GM12878 (cell line): Measurements from ENCODE around the gene CCDC88C. TPM values are rescaled to one million over a fixed set of nuclear protein-coding genes. Genes with fewer than 3 reads are reported as not detected.

Experiments
- ATAC-seq: fragments of 200-7000 bp; cut with Tn5 transposase; 3 replicates; pipeline ENCODE4 v1.9.1; 2020; ENCODE audit warnings: mild to moderate bottlenecking, moderate library complexity
- BruUV-seq: library from RNA; stranded (reverse); fragments of 400-500 nt; replicated peaks from 2 replicates; lab custom pipeline; 2021; lab: Mats Ljungman, UMichigan
- CTCF ChIA-PET: fragments of 300-600 bp; sonication (Branson Sonifier 250); formaldehyde crosslinking; extraction: SDS; loops from one replicate; lab custom pipeline; 2021; ENCODE audit warnings: inconsistent platforms; lab: Yijun Ruan, JAX
- POLR2A ChIA-PET: fragments of 350-600 bp; formaldehyde crosslinking; extraction: SDS; loops from one replicate; lab custom pipeline; 2021; ENCODE audit warnings: inconsistent platforms; lab: Charles Lee
- RAD21 ChIA-PET: fragments of 300-600 bp; sonication (Branson Sonifier 250); formaldehyde crosslinking; loops from one replicate; lab custom pipeline; 2023; ENCODE audit warnings: antibody characterized with exemption; ENCODE audit not compliant: unreplicated experiment; lab: Charles Lee
- SMC1A ChIA-PET: fragments of 300-600 bp; sonication (Branson Sonifier 250); formaldehyde crosslinking; loops from one replicate; lab custom pipeline; 2023; ENCODE audit not compliant: unreplicated experiment, uncharacterized antibody; lab: Charles Lee
- DNase-seq: peaks from one replicate; pipeline ENCODE4 v3.0.0-alpha.2; 2011; ENCODE audit warnings: low read depth, low spot score
- FAIRE-seq: peaks from 3 replicates; lab custom pipeline; 2011; peaks lifted over from hg19 to GRCh38; lab: Jason Lieb, UNC
- H2AFZ ChIP-seq: 2 replicates; pipeline ENCODE4 v1.6.0; 2011; ENCODE audit warnings: low read depth, low read length, control low read depth; ENCODE audit not compliant: control insufficient read depth
- H3K27ac ChIP-seq: 2 replicates; pipeline ENCODE4 v1.5.1; 2011; ENCODE audit warnings: control low read depth; ENCODE audit not compliant: control insufficient read depth, insufficient read depth
- H3K27me3 ChIP-seq, 2 experiments: replicated peaks in 1 of 2; 2 replicates each; pipeline versions ENCODE4 v1.6.0 to v1.6.1; 2011; ENCODE audit warnings: low read length in 1 of 2; ENCODE audit not compliant: control insufficient read depth in 2 of 2, insufficient read depth in 2 of 2
- H3K36me3 ChIP-seq, 2 experiments: 2 replicates each; pipeline ENCODE4 v1.5.1; 2011; ENCODE audit warnings: low read length in 1 of 2; ENCODE audit not compliant: control insufficient read depth in 2 of 2, insufficient read depth in 2 of 2
- H3K4me1 ChIP-seq: 2 replicates; pipeline ENCODE4 v1.6.1; 2011; ENCODE audit warnings: mild to moderate bottlenecking, low read length, moderate library complexity, mixed read lengths; ENCODE audit not compliant: control insufficient read depth, insufficient read depth
- H3K4me2 ChIP-seq: 2 replicates; pipeline ENCODE4 v1.6.0; 2011; ENCODE audit warnings: control low read depth; ENCODE audit not compliant: control insufficient read depth, insufficient read depth
- H3K4me3 ChIP-seq: fragments of 200-600 bp; sonication (generic); 2 replicates; pipeline ENCODE4 v1.5.1; 2016
- H3K79me2 ChIP-seq: 2 replicates; pipeline ENCODE4 v1.6.0; 2011; ENCODE audit warnings: low read length; ENCODE audit not compliant: control insufficient read depth, insufficient read depth
- H3K9ac ChIP-seq: 2 replicates; pipeline ENCODE4 v1.8.0; 2011; ENCODE audit warnings: low read length, control low read depth, mixed read lengths; ENCODE audit not compliant: control insufficient read depth, insufficient read depth
- H3K9me3 ChIP-seq: replicated peaks from 3 replicates; pipeline ENCODE4 v1.5.1; 2011; ENCODE audit warnings: mild to moderate bottlenecking, low read length; ENCODE audit not compliant: control insufficient read depth, insufficient read depth
- H4K20me1 ChIP-seq: 2 replicates; pipeline ENCODE4 v1.6.0; 2011; ENCODE audit not compliant: control insufficient read depth, insufficient read depth
- EZH2 ChIP-seq: IDR thresholded peaks from 2 replicates; pipeline ENCODE4 v1.6.1; 2012; ENCODE audit warnings: low read depth, mild to moderate bottlenecking, control low read depth, inconsistent platforms, low read length, borderline replicate concordance; ENCODE audit not compliant: control insufficient read depth
- JUND ChIP-seq: IDR thresholded peaks from 2 replicates; pipeline ENCODE4 v1.6.1; 2012; ENCODE audit warnings: low read depth, mild to moderate bottlenecking, low read length, improper control_type of control experiment, moderate library complexity
- MTA3 ChIP-seq: IDR thresholded peaks from 2 replicates; pipeline ENCODE4 v1.6.1; 2012; ENCODE audit warnings: low read length, inconsistent platforms, borderline replicate concordance
- ZNF217 ChIP-seq: fragments of 450-650 bp; IDR thresholded peaks from 2 replicates; pipeline ENCODE4 v1.6.1; 2017; ENCODE audit warnings: antibody characterized with exemption, mild to moderate bottlenecking
- WGBS: methylation state at CpG from one replicate; pipeline ENCODE4 v1.1.6; 2016; ENCODE audit warnings: low lambda C conversion rate; ENCODE audit not compliant: insufficient replicate concordance, insufficient coverage; ENCODE audit errors: missing lambda C conversion rate; 5-methylcytosine and 5-hydroxymethylcytosine counted together
- in situ Hi-C: fragments of 300-500 bp; cut with MboI; formaldehyde crosslinking; loops from 9 replicates; pipeline ENCODE4 v1.14.3; 2018; ENCODE audit warnings: mixed read lengths
- intact Hi-C: fragments of 100-400 bp; cut with micrococcal nuclease; formaldehyde crosslinking; loops from one replicate; pipeline ENCODE4 v1.14.2; 2022; ENCODE audit not compliant: unreplicated experiment
- polyA plus RNA-seq, 11 experiments: library from polyadenylated mRNA; depleted of rRNA in 4 of 11; unstranded in 6 of 11; stranded (reverse) in 5 of 11; fragments of >200 nt; fragmentation: Nextera tagmentation in 4 of 11; fragmentation: Illumina TruSeq in 1 of 11; extraction: Ambion mirVana in 4 of 11; extraction: Trizol in 1 of 11; gene quantifications; 1 replicate in 1 of 11; 2 replicates in 10 of 11; pipeline versions ENCODE4 v1.2.1 to v1.2.3, GENCODE V29; 2011 to 2016; ENCODE audit warnings: inconsistent platforms in 2 of 11, missing spikeins in 2 of 11, low read depth in 1 of 11
- total RNA-seq, 4 experiments: library from RNA; depleted of rRNA in 3 of 4; stranded (reverse); fragments of >200 nt in 3 of 4; fragmentation: Illumina TruSeq in 1 of 4; extraction: Trizol in 1 of 4; gene quantifications; 2 replicates each; pipeline versions ENCODE4 v1.2.1 to v1.2.3, GENCODE V29; 2013 to 2021
- TF ChIP-seq, protein P1 (sequence below): fragments of 450-650 bp; IDR thresholded peaks from 2 replicates; pipeline ENCODE4 v1.6.1; 2017; ENCODE audit warnings: mild to moderate bottlenecking, moderate library complexity
- TF ChIP-seq, protein P2 (sequence below): fragments of 450-650 bp; IDR thresholded peaks from 2 replicates; pipeline ENCODE4 v1.6.1; 2018; ENCODE audit warnings: borderline replicate concordance, mild to moderate bottlenecking; ENCODE audit not compliant: partially characterized antibody
- TF ChIP-seq, protein P3 (sequence below): IDR thresholded peaks from 2 replicates; pipeline ENCODE4 v1.6.1; 2011; ENCODE audit warnings: low read depth, low read length, improper control_type of control experiment, borderline replicate concordance

Gene CCDC88C
- total and polyA plus RNA-seq, 10 of the 15 experiments (the other 5 are each of a cell fraction or from before 2014, with no cell fraction given), result 4.0 to 79.6 (median 36.6) TPM

DNA sequence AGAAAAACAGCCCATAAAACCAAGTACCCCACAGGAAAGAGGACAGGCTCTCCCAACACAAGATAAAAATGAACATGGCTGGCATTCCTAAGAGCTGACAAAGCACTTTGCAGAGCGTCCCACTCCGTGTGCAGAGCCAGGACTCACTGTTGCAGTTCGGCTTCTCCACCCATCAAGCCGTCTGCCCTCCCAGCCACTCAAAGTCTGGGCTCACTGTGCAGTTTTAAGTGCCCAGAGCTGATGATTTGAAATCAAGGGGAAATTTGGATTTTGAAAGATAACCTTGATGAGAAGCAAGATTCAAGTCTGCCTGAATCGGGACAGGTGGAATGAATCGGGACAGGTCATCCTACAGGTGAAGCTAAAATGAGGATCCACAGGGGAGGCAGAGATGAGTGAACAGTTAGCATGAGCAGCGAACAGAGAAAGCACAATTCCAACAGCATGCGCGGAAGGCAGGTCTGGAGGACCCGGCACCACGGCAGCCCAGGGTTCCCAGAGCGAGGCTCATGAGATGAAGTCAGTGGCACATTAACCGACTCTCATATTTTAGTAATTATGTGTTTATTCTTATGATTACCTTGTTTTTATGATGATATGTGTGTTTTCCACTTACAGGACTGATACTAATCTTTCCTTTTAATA lies 133.4 kb downstream of the CCDC88C start:
- in situ Hi-C loops (no loop called here), intact Hi-C loops (no loop called here)
- H3K9ac ChIP-seq, result no peak overlapping the region
- ATAC-seq, result no peak
- no peaks in the 10 kb centered on the region for H3K9me3 ChIP-seq
- POLR2A ChIA-PET, result no interaction called here
- H3K4me2 ChIP-seq, result no peak overlapping the region
- RAD21 ChIA-PET, result interaction anchor here (1.1 kb wide), 1 partner anchor 171 kb away, joined by 4 read pairs; no protein-coding TSS in a partner anchor
- no peaks in the 10 kb centered on the region for H3K27me3 ChIP-seq
- CTCF ChIA-PET, result interaction anchor here (1.0 to 11.1 kb wide), 3 partner anchors 13 to 108 kb away, joined by 3 to 211 read pairs (median 4); no protein-coding TSS in a partner anchor
- H3K4me1 ChIP-seq, result no peaks in the 10 kb centered on the region
- no TSS peak for BruUV-seq
- SMC1A ChIA-PET, result interaction anchor here (1.1 to 5.9 kb wide), 3 partner anchors 107 to 143 kb away, joined by 3 to 109 read pairs (median 4); no protein-coding TSS in a partner anchor
- H3K27ac ChIP-seq, result no peak overlapping the region
- peaks cover 54 to 57% of the 10 kb centered on the region in 2 experiments for H3K36me3 ChIP-seq
- H4K20me1 ChIP-seq, result no peaks in the 10 kb centered on the region; the same call in 1 of the 2 replicates
- no peak for FAIRE-seq
- no peak overlapping the region for H3K4me3 ChIP-seq
- TF ChIP-seq JUND (no peak), MTA3 (no peak), EZH2 (no peak), ZNF217 (no peak)
- TF ChIP-seq, protein P1, sequence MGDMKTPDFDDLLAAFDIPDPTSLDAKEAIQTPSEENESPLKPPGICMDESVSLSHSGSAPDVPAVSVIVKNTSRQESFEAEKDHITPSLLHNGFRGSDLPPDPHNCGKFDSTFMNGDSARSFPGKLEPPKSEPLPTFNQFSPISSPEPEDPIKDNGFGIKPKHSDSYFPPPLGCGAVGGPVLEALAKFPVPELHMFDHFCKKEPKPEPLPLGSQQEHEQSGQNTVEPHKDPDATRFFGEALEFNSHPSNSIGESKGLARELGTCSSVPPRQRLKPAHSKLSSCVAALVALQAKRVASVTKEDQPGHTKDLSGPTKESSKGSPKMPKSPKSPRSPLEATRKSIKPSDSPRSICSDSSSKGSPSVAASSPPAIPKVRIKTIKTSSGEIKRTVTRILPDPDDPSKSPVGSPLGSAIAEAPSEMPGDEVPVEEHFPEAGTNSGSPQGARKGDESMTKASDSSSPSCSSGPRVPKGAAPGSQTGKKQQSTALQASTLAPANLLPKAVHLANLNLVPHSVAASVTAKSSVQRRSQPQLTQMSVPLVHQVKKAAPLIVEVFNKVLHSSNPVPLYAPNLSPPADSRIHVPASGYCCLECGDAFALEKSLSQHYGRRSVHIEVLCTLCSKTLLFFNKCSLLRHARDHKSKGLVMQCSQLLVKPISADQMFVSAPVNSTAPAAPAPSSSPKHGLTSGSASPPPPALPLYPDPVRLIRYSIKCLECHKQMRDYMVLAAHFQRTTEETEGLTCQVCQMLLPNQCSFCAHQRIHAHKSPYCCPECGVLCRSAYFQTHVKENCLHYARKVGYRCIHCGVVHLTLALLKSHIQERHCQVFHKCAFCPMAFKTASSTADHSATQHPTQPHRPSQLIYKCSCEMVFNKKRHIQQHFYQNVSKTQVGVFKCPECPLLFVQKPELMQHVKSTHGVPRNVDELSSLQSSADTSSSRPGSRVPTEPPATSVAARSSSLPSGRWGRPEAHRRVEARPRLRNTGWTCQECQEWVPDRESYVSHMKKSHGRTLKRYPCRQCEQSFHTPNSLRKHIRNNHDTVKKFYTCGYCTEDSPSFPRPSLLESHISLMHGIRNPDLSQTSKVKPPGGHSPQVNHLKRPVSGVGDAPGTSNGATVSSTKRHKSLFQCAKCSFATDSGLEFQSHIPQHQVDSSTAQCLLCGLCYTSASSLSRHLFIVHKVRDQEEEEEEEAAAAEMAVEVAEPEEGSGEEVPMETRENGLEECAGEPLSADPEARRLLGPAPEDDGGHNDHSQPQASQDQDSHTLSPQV, result no peak
- TF ChIP-seq, protein P2, sequence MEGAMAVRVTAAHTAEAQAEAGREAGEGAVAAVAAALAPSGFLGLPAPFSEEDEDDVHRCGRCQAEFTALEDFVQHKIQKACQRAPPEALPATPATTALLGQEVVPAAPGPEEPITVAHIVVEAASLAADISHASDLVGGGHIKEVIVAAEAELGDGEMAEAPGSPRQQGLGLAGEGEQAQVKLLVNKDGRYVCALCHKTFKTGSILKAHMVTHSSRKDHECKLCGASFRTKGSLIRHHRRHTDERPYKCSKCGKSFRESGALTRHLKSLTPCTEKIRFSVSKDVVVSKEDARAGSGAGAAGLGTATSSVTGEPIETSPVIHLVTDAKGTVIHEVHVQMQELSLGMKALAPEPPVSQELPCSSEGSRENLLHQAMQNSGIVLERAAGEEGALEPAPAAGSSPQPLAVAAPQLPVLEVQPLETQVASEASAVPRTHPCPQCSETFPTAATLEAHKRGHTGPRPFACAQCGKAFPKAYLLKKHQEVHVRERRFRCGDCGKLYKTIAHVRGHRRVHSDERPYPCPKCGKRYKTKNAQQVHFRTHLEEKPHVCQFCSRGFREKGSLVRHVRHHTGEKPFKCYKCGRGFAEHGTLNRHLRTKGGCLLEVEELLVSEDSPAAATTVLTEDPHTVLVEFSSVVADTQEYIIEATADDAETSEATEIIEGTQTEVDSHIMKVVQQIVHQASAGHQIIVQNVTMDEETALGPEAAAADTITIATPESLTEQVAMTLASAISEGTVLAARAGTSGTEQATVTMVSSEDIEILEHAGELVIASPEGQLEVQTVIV, result no peak
- TF ChIP-seq, protein P3, sequence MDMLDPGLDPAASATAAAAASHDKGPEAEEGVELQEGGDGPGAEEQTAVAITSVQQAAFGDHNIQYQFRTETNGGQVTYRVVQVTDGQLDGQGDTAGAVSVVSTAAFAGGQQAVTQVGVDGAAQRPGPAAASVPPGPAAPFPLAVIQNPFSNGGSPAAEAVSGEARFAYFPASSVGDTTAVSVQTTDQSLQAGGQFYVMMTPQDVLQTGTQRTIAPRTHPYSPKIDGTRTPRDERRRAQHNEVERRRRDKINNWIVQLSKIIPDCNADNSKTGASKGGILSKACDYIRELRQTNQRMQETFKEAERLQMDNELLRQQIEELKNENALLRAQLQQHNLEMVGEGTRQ, result no peak
- WGBS, result 95% methylated on average over 13 of the region's 13 CpGs
- H2AFZ ChIP-seq, result no peak overlapping the region
- DNase-seq, result no peak
- H3K79me2 ChIP-seq, result no peaks in the 10 kb centered on the region
